ENCODE measurements around the gene OTX2.

Gene OTX2

DNA sequence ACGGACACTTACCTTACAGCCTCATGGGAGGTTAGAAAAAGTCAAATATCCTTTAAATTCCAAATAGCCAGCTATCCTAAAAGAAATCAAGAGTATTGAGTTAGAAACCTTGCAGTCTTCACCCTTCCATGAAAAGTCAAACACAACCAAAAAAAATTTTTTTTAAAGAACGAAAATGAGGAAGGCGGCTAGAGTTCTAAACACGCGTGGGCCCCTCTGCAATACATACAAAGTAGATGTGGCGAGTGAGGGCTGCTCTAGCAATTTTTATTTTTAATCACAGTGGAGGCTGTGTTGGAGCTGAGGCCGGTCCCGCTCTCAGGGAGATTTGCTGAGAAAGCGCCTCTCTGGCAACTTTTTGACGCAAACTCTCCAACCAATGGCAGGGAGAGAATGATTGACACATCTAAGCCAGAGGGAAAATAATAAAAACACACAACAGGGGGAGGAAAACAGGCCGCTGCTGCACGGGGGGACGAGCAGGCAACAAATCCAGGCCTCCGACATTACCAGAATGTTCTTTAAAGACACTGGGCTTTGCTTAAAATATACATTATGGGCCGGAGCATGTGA is at the start of gene OTX2:
Gene OTX2, minus strand, starts transcription at position 333 of the 573 bp plus-strand sequence. CDS start 5,023 bp downstream, outside the sequence.
- DNase-seq (ENCODE audit: low read depth): no peak

DNA sequence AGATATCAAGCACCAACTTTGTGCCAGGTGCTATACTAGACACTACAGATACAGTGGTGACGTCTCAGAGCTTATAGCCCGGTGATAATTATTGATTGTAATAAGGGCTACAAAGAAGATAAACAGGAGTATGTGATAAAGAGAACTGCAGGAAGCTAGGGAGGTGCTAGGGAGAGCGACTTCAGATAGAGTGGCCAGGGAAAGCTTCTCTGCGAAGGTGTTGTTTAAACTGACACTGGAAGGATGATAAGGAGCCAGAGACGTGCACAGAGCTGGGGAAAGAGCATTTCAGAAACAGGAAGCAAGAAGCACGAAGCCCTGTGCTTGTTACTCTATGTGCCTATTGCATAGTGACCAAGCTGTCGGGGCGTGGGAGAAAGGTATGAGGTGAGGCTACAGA is 48.1 kb upstream of the OTX2 start:
- DNase-seq (ENCODE audit: low read depth): no peak

DNA sequence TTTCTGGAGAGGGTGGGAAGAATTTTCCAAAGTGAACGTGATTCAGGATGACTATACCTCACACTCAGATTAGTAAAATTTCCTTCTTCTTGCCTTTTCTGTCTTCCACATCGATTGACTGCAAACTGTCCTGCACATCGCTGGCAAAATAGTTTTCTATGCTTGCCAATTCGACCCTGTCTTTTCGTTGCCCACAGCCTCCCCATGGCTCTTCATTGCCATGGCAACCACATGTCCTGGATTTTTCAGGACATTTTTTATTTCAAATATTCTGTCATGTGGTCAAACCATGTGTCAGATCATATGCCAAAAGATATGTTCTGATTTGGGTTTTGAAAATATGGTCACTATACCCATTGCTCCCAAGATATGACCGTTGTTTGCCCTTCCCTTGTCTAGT is 46.9 kb upstream of the OTX2 start:
- DNase-seq (ENCODE audit: low read depth): no peak

DNA sequence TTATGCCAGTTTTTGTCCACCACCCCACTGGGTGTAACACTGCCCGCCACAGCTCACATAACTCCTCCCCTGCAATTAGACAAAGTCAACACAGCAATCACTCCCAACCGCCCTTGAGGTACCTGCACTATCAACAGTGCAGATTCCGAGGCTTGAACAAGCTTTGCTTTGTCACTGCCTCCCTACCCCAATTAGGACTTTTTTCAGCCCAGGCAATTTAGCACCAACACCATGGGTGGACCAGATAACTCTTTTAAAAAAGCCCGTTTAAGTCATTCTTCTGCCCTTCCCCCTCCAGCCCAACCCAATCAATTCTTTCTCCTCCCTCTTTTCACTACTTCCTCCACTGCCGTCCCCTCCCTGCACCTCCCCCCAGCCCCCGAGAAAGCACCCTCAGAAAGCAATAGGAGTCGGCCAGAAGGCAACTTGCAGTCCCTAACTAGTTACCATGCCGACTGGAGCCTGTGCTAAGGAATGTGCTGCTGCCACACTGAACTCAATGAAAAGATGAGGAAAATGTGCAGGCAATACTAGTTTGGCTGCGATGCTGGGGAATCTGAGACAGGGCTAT is 45.7 kb upstream of the OTX2 start:
- DNase-seq (ENCODE audit: low read depth): no peak

DNA sequence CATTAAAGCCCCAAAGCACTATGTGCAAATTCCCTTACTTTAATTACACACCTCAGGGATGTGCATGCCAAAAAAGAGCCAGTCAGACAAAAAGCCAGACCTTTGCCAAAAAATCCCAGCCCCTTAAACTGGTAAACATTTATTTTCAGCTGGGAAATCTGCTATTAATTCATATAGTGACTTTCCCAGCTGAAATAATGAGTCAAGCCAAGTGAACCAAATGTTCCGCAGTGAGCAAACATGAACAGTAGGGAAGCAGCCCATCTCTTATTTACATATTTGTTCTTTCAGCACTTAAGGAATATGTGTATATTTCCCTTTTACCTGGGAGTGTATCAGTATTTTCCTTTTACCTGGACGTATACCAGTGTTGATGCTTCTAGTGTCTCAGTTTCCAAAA is 44.0 kb upstream of the OTX2 start:
- no peak for DNase-seq (ENCODE audit: low read depth)

DNA sequence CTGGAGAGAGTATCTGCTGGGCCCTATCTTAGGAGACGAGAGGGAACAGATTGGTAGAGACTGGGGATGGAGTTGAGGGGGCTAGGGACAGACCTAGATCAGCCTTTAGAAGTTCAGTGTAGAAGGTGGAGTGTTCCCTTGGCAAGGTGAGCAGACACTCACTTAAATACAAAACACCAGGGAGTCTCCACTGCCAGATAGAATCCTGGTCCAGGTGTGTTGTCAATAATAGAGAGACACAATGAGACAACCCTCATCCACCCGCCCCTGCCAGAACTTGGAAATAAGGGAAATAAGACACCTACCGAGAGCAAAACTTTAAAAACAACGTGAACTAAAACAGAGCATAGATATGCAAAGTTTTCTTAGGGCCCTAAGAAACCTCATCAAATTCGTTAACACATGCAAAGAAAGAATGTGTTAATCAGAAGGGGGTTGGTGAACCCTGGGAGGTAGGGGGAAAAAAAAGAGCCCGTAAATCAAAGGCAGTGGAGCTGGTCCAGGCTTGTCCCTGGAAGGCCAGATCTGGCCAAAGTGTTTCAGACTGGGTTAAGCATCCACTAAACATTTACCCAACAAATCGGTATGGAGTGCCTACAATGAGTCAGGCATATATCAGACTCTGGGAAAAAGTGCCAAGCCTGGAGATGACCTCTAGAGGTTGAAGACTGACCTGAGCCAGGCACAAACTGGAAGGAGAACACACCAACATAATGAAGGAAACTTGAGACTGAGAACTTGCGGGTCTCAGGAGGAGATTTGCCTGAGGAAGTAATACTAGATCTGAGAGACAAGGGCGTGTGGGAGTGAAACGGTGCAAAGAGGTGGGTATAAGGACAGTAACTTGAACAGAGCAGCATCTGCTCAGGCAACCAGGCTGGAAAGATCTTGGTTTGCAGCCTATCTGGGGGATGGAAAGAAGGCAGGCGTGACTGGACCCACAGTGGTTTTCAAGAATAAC is 37.0 kb upstream of the OTX2 start:
- DNase-seq (ENCODE audit: low read depth): no peak

DNA sequence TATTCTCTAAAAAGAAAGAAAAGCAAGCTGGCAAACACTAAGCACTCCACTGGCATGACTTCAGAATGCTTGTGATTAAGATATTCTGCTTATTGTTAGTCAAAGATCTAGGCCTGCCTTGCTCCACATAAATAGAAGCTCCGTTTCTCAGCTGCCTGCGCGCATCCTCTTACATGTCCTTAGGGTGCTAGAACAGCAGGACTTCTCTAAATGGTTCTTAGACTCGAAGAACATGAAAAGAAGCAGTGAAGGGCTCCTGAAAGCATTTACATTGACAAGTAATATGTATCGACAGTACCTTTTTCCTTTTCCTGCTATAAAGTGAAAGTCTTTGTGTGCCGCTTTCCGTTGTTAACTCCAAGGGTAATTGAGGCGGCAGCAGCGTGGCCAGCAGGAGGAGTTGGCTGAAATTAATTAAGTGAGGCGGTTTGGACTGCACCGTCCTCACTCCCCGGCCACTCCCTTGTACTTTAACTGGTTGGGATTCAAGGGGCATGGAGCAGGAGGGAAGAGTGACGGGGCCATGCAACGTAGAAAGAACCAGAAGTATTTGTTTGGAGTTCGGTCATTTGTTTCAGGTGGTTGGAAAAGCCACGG is 34.2 kb upstream of the OTX2 start:
- DNase-seq (ENCODE audit: low read depth): no peak

DNA sequence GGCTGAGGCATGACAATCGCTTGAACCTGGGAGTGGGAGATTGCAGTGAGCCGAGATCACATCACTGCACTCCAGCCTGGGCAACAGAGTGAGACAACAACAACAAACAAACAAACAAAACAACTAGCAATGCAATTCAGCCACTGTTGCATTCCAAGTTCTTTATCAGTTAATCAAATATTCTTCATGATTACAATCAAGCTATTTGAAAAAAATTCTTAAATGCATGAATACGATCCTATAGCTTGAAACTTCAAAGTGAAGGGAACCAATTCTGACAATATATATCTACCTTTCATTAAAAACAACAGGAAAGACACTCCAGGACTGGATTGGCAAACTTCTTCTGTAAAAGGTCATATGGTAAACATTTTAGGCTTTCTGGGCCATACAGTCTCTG is 31.3 kb upstream of the OTX2 start:
- no peak for DNase-seq (ENCODE audit: low read depth)

DNA sequence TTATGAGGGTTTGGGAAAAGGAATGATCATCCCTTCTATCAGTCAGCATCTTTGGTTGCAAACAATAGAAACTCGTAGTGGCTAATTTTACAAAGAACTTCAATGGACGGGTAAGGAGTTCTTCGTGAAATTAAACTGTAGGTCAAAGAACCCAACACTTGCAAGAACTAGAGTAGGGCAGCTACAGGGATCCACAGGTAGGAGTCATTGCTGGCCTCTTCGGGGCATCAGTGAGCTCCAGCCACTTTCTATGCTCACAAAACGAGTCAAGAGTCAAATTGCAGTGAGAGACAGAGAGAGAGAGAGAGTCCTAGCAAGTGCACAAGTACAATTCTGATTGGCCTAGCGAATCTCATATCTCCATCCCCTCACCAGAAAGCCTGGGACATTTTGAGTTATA is 29.9 kb upstream of the OTX2 start:
- no peak for DNase-seq (ENCODE audit: low read depth)

DNA sequence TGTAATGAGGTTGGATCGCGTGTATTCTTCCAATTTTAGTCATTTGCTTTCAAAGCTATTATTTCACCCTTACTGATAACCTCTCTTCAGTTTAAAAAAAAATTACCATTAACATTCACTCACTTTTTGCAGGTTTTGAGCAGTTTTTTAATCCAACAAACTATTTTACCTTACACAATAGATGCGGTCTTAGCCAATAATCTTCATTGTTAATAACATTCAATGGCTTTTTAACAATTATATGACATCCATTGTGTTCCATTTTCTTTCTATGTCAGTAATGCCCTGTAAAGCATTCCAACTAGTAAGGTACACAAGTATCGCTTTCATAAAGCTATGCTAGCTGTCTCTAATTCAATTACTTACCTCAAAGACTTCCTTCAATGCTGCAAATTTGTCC is 18.9 kb upstream of the OTX2 start:
- no peak for DNase-seq (ENCODE audit: low read depth)

DNA sequence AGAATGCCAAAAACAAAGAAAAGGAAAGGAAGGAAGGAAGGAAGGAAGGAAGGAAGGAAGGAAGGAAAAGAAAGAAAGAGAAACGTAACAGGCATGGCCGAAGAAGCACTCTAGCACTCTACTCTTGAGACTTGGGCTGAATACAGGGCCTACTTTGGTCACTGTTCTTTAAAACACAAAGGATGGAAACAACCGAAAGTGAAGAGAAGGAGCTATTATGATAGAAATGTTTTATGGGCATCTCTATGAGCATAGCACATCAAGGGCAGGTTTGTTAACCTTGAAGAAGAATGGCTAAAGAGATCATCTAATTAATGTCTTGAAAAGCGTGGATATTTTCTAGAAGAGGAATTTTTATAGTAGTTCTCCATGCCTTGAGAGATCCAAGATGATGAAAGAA is 15.9 kb upstream of the OTX2 start:
- no peak for DNase-seq (ENCODE audit: low read depth)

DNA sequence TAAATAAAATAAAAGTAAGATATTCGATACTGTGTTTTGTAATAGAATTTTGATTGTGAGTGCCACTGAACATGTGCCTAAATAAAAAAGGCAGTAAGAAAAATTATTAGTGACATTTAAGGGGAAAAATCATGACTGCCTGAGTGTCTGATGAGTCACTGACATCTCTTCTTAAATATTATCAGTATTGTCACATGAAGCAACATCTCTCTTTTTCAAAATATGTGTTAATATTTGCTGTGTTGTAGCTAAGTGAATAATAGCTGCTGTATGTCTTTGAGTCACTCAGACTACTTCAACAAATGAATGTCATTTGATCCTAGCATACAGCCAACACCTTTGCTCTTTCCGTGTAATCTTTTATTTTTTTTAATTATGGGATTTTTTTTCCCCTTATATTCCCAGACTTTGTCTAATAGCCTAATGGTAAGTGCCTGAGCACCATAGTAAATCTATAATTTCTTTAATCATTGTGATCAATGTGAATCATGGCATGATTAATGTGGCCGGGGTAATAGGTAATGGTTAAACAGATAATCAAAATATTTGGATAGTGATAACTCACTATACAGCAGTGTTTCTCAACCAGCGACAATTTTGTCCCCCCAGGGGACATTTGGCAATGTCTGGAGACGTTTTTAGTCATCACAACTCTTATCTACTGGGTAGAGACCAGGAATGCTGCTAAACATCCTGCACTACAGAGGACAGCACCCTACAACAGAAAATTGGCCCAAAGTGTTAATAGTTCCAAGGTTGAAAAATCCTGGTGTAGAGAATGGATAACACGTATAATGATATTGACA is 11.7 kb upstream of the OTX2 start:
- DNase-seq (ENCODE audit: low read depth): no peak

DNA sequence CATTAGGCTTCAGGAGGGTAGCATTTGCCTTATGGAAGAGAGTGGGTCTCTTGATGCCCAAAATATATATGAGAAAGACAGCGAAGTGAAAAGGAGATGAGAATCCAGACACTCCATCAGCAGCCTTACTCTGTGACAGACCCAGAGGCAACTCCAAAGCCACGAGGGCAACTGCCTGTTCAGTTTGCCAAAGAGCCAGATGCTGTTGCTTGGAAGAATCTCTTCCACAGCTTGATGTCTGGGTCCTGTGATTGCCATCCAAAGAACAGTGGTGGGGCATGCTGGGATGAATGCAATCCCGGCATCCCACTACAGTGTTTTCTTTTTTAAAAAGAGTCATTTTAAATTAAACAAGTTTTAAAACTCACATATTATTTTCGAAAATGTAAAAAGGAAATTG is 10.9 kb upstream of the OTX2 start:
- no peak for DNase-seq (ENCODE audit: low read depth)

DNA sequence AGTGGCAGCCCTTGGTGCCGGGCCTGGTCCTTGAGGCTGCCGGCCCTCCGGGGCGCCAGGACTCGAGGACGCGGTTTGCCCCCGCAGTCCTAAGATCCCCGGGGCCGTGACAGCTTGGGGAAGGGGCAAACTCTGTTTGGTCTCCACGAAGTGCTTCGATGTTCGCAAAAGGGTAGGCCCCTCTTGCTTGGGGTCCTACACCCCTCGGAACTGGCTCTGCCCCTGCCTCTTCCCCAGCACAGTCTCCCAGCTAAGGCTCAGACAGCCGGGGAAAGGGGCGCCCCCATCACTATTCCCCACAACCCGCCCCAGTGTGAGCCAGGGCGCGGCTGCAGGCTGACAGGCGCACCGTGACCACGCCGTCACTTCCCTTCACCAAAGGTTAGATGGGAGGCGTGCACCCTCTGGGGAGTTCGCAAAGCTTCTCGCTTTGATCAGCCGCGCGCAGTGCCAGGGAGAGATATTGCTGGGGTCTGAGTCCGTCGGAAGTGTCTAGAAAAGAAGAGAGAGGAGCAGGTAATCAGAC is 7.2 kb upstream of the OTX2 start:
- DNase-seq (ENCODE audit: low read depth): no peak

DNA sequence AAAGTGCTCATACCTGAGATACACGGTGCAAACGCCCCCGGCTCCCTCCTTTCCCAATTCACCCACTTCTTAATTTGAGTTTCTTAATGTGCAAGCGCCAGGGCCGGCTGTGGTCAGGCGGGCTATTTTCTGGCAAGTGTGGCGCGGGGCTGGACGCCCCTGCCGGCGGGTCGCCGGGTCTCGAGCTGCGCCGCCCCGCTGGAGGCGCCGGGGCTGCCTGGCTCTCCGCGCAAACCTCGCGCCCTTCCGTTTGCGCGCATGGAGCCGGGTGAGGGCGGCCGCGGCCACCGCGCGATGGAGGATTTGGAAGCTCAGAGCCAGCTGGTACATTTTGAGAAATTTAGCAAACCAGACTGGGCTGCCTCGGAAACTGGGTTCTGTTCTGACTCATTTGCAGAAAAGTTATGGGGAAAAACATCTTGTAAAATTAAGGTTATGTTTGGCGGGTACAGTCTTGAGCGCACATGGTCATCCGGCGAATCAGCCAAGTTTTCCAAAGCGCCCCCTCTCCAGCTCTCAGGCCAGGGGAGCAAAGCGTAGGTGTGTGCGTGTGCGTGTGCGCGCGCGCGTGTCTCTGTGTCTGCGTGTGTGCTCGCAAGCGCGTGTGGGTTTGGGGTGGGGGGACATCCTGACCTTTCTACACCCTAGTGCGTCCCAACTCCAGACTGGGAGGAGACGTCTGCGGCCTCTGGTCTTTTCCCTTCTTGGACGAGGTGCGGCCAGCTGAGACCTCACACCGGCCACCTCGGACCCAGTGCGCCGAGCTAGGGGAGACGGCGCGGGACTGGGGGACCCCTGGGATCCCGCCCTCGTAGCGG is 6.5 kb upstream of the OTX2 start:
- no peak for DNase-seq (ENCODE audit: low read depth)

DNA sequence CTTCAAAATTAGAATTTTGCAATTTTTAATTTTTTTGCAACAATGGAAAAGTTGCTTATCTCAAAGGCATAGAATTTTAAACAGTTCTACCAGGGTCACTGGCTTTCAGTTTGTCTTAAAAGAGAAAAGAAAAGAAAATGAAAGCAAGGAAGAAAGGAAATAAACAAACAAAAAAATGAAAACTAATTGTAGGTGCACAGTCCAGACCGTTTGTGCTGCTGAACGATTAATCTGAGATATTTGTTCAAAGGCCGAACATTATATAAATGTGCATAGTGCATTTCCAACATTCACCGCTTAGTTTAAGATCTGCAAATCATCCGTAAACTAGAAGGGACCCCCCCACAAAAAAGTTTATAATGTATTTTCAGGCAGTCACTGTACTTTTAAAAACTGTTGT is 5.5 kb upstream of the OTX2 start:
- DNase-seq (ENCODE audit: low read depth): no peak

DNA sequence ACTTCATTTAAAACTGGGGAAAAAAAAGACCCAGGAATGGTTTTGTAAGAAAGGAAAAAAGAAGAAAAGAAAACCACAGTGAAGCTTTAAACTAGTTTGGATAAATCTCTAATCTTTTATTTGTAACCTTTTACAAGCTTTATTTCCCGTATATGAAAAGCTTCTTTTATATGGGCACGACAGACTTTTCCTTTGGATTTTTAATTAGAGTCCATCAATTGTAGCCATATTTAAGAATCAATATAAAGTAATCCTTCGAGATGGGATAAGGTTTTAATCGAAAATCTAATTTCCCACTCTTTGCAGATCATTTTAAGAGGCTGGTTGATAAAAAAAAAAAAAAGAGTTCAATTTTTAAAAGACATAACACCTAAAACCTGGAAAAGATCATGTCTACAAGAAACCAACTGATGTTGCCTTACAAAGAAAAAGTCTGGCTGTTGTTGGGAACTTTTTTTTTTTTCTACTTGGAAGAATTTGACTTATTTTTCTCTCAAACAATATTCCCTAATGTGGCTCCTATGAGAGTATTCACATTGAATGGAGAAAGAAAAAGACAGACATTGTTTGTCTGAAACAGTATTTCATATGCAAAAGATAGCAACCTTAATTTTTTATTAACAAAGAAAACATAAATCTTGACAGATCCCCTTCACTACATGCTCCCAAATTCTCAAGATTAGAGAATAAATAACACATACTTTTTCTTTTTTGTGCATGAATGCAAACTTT is 4.9 kb upstream of the OTX2 start:
- DNase-seq (ENCODE audit: low read depth): no peak

DNA sequence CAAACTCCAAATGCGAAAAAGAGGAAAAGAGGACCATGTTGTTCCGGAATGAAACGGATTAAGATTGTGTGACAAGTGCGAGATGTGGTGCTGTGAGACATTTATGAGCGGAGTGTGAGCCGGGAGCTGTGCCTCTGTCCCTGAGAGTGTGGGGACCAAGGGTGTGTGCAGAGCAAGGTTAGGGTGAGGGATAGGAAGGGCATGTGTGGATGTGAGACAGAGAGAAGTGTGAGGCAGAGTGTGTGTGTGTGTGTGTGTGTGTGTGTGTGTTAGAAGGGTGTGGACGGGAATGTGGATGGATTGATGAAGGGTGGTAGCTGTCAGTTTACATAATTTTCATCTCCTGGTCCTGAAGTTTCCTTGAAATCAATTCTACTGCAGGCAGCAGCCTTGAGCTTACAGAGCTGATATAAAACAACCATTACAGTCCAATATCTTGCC is 4.3 kb upstream of the OTX2 start:
- DNase-seq (ENCODE audit: low read depth): no peak

DNA sequence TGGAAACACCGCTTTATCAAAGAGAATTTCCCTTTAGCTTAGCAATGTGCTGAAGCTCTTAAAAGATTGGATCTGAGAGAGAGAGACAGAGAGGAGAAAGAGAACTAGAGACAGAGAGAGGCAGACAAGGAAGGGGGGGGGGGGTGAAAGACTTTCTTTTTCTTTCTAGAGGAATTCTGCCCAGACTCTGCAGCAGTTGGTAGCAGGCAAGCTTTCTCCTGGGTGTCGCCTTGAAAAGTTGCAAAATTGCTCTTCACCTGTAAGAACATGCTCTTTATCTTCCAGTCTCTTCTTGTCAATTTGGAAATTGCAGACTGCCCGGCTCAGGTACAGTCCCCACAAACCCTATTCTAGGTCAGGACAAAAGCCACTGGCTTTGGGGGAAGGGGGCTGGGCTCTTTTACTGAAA is 2.9 kb upstream of the OTX2 start:
- DNase-seq (ENCODE audit: low read depth): no peak
